Measurements from ENCODE around the gene KIF16B.

KIF16B gene

DNA sequence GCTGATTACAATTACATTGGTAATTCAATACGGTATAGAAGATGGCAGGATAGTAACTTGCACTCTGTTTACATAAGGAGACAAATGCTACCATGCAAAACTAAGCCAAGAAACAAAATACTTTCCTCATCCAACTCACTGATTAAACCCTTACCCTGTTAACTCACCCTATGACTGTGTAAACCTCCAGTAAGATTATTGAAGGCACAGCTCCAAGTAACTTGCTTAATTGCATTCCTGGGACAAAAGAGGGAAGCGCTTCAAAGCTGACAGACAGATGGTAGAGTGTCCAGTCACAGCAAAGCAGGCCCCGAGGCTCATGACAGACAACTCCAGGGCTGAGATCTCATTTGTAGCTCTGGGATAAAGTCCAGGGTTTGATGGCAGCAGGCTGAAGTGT lies 6.9 kb upstream of the KIF16B start (continued):
- TF ChIP-seq, protein P1, sequence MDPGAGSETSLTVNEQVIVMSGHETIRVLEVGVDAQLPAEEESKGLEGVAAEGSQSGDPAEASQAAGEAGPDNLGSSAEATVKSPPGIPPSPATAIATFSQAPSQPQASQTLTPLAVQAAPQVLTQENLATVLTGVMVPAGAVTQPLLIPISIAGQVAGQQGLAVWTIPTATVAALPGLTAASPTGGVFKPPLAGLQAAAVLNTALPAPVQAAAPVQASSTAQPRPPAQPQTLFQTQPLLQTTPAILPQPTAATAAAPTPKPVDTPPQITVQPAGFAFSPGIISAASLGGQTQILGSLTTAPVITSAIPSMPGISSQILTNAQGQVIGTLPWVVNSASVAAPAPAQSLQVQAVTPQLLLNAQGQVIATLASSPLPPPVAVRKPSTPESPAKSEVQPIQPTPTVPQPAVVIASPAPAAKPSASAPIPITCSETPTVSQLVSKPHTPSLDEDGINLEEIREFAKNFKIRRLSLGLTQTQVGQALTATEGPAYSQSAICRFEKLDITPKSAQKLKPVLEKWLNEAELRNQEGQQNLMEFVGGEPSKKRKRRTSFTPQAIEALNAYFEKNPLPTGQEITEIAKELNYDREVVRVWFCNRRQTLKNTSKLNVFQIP (CRISPR knock-in tag; IDR thresholded peaks at IDR 0.05; ENCODE audit: borderline replicate concordance, low read depth) = no peak
- TF ChIP-seq ISL1 (CRISPR knock-in tag; IDR thresholded peaks at IDR 0.05) (peak; percentile 72), TCF4 (CRISPR knock-in tag; IDR thresholded peaks at IDR 0.05; ENCODE audit: borderline replicate concordance) (peak; percentile 46; the same call in 1 of the 2 replicates), RARB (CRISPR knock-in tag; IDR thresholded peaks at IDR 0.05) (no peak), ZNF70 (CRISPR knock-in tag; IDR thresholded peaks at IDR 0.05) (no peak)
- TF ChIP-seq, protein P2, sequence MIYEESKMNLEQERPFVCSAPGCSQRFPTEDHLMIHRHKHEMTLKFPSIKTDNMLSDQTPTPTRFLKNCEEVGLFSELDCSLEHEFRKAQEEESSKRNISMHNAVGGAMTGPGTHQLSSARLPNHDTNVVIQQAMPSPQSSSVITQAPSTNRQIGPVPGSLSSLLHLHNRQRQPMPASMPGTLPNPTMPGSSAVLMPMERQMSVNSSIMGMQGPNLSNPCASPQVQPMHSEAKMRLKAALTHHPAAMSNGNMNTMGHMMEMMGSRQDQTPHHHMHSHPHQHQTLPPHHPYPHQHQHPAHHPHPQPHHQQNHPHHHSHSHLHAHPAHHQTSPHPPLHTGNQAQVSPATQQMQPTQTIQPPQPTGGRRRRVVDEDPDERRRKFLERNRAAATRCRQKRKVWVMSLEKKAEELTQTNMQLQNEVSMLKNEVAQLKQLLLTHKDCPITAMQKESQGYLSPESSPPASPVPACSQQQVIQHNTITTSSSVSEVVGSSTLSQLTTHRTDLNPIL (CRISPR knock-in tag; IDR thresholded peaks at IDR 0.05; ENCODE audit: low read depth) = no peak

DNA sequence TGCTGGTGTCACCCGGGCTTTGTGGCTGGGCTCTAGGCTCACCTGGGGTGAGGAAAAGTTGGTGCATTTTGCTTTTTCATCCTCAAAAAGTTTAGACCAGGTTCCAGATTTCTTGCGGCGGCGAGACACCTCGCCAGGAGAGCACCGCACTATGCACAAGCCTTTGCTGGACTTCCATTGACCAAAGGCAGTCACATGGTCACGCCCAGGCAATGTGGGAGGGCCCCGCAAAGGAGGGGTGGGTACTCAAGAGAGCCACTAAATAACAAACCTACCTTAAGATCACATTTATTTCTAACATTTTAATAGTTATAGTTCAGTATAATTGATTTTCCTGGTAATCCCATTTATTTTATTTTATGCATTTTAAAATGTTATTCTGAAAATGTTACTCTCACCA lies 3.0 kb upstream of the KIF16B start:
- no peak for ATAC-seq
- TF ChIP-seq, protein P1 (CRISPR knock-in tag; IDR thresholded peaks at IDR 0.05; ENCODE audit: borderline replicate concordance, low read depth) = no peak
- no peak for TF ChIP-seq SNAI2 (CRISPR knock-in tag; IDR thresholded peaks at IDR 0.05)
- TF ChIP-seq ESRRG (CRISPR knock-in tag; IDR thresholded peaks at IDR 0.05) = no peak
- TF ChIP-seq TCF4 (CRISPR knock-in tag; IDR thresholded peaks at IDR 0.05; ENCODE audit: borderline replicate concordance) = no peak
- TF ChIP-seq, protein P3, sequence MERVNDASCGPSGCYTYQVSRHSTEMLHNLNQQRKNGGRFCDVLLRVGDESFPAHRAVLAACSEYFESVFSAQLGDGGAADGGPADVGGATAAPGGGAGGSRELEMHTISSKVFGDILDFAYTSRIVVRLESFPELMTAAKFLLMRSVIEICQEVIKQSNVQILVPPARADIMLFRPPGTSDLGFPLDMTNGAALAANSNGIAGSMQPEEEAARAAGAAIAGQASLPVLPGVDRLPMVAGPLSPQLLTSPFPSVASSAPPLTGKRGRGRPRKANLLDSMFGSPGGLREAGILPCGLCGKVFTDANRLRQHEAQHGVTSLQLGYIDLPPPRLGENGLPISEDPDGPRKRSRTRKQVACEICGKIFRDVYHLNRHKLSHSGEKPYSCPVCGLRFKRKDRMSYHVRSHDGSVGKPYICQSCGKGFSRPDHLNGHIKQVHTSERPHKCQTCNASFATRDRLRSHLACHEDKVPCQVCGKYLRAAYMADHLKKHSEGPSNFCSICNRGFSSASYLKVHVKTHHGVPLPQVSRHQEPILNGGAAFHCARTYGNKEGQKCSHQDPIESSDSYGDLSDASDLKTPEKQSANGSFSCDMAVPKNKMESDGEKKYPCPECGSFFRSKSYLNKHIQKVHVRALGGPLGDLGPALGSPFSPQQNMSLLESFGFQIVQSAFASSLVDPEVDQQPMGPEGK (CRISPR knock-in tag; IDR thresholded peaks at IDR 0.05; ENCODE audit: borderline replicate concordance) = no peak
- TF ChIP-seq, protein P4, sequence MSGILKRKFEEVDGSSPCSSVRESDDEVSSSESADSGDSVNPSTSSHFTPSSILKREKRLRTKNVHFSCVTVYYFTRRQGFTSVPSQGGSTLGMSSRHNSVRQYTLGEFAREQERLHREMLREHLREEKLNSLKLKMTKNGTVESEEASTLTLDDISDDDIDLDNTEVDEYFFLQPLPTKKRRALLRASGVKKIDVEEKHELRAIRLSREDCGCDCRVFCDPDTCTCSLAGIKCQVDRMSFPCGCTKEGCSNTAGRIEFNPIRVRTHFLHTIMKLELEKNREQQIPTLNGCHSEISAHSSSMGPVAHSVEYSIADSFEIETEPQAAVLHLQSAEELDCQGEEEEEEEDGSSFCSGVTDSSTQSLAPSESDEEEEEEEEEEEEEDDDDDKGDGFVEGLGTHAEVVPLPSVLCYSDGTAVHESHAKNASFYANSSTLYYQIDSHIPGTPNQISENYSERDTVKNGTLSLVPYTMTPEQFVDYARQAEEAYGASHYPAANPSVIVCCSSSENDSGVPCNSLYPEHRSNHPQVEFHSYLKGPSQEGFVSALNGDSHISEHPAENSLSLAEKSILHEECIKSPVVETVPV (CRISPR knock-in tag; IDR thresholded peaks at IDR 0.05) = no peak
- no peak for TF ChIP-seq ZNF565 (CRISPR knock-in tag; conservative IDR thresholded peaks at IDR 0.05; ENCODE audit: low read depth)
- no peak for TF ChIP-seq RARB (CRISPR knock-in tag; IDR thresholded peaks at IDR 0.05)
- no peak for TF ChIP-seq ZNF8 (CRISPR knock-in tag; IDR thresholded peaks at IDR 0.05)
- TF ChIP-seq PPARA (CRISPR knock-in tag; IDR thresholded peaks at IDR 0.05; ENCODE audit: borderline replicate concordance) = no peak
- TF ChIP-seq ZFP30 (CRISPR knock-in tag; IDR thresholded peaks at IDR 0.05) = no peak
- TF ChIP-seq ZC3H10 (CRISPR knock-in tag; IDR thresholded peaks at IDR 0.05) = no peak
- no peak for TF ChIP-seq ARNTL (CRISPR knock-in tag; IDR thresholded peaks at IDR 0.05; ENCODE audit: borderline replicate concordance, low read depth)
- no peak for TF ChIP-seq GLIS3 (CRISPR knock-in tag; IDR thresholded peaks at IDR 0.05)

DNA sequence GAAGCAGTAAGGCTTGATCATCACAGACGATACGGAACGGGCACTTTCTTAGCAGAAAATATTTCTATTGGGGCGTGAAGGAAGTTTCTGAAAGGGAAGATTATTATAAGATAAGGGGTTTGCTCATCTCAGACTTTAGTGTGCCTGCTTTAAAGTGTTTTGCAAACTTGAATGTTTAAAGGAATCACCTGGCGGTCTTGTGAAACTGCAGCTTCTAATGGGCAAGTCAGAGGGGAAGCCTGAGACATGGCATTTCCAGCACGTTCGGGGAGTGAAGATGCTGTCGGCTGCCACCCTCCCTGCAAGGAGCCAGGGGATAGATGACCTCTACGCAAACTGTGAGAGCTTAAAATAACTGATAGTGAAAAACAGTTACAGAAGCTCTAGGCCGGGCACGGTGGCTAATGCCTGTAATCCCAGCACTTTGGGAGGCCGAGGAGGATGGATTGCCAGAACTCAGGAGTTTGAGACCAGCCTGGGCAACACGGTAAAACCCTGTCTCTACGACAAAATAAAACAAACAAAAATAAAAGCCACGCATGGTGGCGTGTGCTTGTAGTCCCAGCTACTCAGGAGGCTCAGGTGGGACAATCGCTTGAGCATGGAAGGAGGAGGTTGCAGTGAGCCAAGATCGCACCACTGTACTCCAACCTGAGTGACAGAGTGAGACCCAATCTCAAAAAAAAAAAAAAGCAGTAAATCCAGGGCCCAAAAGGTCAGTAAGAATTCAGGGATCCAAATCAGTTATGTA lies 2.3 kb upstream of the KIF16B start:
- no peak for ATAC-seq
- TF ChIP-seq, protein P3 (CRISPR knock-in tag; IDR thresholded peaks at IDR 0.05; ENCODE audit: borderline replicate concordance) = no peak
- TF ChIP-seq ARNTL (CRISPR knock-in tag; IDR thresholded peaks at IDR 0.05; ENCODE audit: borderline replicate concordance, low read depth) = no peak
- TF ChIP-seq RARB (CRISPR knock-in tag; IDR thresholded peaks at IDR 0.05) = no peak
- TF ChIP-seq, protein P1 (CRISPR knock-in tag; IDR thresholded peaks at IDR 0.05; ENCODE audit: borderline replicate concordance, low read depth) = no peak
- no peak for TF ChIP-seq ZNF8 (CRISPR knock-in tag; IDR thresholded peaks at IDR 0.05)
- no peak for TF ChIP-seq ESRRG (CRISPR knock-in tag; IDR thresholded peaks at IDR 0.05)
- no peak for TF ChIP-seq ZFP30 (CRISPR knock-in tag; IDR thresholded peaks at IDR 0.05)
- no peak for TF ChIP-seq ZFP3 (CRISPR knock-in tag; IDR thresholded peaks at IDR 0.05)
- no peak for TF ChIP-seq ZNF565 (CRISPR knock-in tag; conservative IDR thresholded peaks at IDR 0.05; ENCODE audit: low read depth)
- TF ChIP-seq ISL1 (CRISPR knock-in tag; IDR thresholded peaks at IDR 0.05) = no peak
- no peak for TF ChIP-seq SNAI2 (CRISPR knock-in tag; IDR thresholded peaks at IDR 0.05)
- TF ChIP-seq, protein P4 (CRISPR knock-in tag; IDR thresholded peaks at IDR 0.05) = no peak
- no peak for TF ChIP-seq PPARA (CRISPR knock-in tag; IDR thresholded peaks at IDR 0.05; ENCODE audit: borderline replicate concordance)
- no peak for TF ChIP-seq ZC3H10 (CRISPR knock-in tag; IDR thresholded peaks at IDR 0.05)
- TF ChIP-seq BACH2 (CRISPR knock-in tag; IDR thresholded peaks at IDR 0.05; ENCODE audit: borderline replicate concordance) = no peak
- TF ChIP-seq GLIS3 (CRISPR knock-in tag; IDR thresholded peaks at IDR 0.05) = no peak
- no peak for TF ChIP-seq CSDC2 (CRISPR knock-in tag; IDR thresholded peaks at IDR 0.05)

All from SK-N-SH treated with all-trans-retinoic acid at 6 μM for 48 hours (cell line).